Kidney epithelial cell (primary cell): ENCODE measurements around the gene RPS27L. TPM values are rescaled to one million over a fixed set of nuclear protein-coding genes. Genes with fewer than 3 reads are reported as not detected.
A peak's percentile ranks its signal among the peaks of the same experiment; 100 is the strongest.

Experiments used
- DNase-seq: peaks from one replicate; pipeline ENCODE4 v3.0.0-alpha.2; 2010; ENCODE audit warnings: low read depth
- H3K27me3 ChIP-seq: 2 replicates; pipeline ENCODE4 v1.6.0; 2011; ENCODE audit warnings: low read length; ENCODE audit not compliant: control insufficient read depth, insufficient read depth
- H3K36me3 ChIP-seq: 2 replicates; pipeline ENCODE4 v1.5.1; 2011; ENCODE audit warnings: low read length; ENCODE audit not compliant: control insufficient read depth, insufficient read depth
- H3K4me3 ChIP-seq: 2 replicates; pipeline ENCODE4 v1.5.1; 2011; ENCODE audit warnings: low read depth, mild to moderate bottlenecking, control low read depth, low read length
- total RNA-seq: library from RNA; depleted of rRNA; stranded (reverse); fragments of >200 nt; gene quantifications from 2 replicates; pipeline ENCODE4 v1.2.3, GENCODE V29; 2015
- TF ChIP-seq, protein P1 (sequence below): IDR thresholded peaks from 2 replicates; pipeline ENCODE4 v1.5.1; 2011; ENCODE audit warnings: mild to moderate bottlenecking, moderate library complexity, low read length, control low read depth, inconsistent platforms; ENCODE audit not compliant: insufficient read depth, poor library complexity, severe bottlenecking

Gene RPS27L
- total RNA-seq, 1 donor from 2014 or later, result 150 TPM

DNA sequence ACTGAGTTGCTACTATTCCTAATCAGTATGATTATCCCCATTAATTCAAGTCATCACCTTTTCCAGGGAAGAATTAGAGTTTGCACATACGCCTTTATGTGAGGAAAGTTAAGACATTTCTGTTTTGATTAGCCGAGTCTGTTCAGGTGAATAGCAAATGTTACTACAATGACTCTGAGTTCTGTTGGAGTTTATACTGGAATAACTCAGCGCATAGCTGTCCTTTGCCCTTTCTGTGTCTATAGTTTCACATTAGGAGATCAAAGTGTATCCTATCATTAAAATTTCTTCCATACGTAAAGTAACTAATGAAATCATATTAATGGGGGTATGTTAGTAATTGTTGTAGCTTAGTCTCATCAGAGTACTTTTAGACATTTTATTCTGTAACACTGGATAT lies 37.0 kb upstream of the RPS27L start:
- Histone ChIP-seq H3K27me3 (no peaks in the 10 kb centered on the region), H3K4me3 (no peak overlapping the region), H3K36me3 (no peaks in the 10 kb centered on the region)
- no peak for DNase-seq
- TF ChIP-seq, protein P1, sequence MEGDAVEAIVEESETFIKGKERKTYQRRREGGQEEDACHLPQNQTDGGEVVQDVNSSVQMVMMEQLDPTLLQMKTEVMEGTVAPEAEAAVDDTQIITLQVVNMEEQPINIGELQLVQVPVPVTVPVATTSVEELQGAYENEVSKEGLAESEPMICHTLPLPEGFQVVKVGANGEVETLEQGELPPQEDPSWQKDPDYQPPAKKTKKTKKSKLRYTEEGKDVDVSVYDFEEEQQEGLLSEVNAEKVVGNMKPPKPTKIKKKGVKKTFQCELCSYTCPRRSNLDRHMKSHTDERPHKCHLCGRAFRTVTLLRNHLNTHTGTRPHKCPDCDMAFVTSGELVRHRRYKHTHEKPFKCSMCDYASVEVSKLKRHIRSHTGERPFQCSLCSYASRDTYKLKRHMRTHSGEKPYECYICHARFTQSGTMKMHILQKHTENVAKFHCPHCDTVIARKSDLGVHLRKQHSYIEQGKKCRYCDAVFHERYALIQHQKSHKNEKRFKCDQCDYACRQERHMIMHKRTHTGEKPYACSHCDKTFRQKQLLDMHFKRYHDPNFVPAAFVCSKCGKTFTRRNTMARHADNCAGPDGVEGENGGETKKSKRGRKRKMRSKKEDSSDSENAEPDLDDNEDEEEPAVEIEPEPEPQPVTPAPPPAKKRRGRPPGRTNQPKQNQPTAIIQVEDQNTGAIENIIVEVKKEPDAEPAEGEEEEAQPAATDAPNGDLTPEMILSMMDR, result no peak

DNA sequence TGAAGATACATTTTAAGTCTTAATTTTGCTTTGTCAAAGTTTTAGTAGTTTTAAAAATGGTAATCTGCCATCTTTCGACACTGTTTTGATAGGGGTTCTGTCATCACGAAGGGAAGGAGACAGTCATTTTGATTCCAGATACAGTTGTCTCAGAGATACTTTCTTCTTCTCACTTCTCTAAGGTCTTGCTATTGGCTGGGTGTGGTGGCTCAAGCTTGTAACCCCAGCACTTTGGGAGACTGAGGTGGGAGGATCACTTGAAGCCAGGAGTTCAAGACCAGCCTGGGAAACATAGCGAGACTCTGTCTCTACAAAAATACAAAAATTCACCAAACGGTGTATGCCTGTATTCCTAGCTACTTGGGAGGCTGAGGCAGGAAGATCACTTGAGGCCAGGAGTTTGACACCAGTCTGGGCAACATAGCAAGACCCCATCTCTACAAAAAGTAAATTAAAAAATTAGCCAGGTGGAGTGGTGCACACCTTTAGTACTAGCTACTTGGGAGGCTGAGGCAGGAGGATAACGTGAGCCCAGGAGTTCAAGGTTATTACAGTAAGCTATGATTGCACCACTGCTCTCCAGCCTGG lies 35.4 kb upstream of the RPS27L start:
- Histone ChIP-seq H3K4me3 (no peak overlapping the region), H3K27me3 (no peaks in the 10 kb centered on the region), H3K36me3 (no peaks in the 10 kb centered on the region)
- TF ChIP-seq, protein P1, result no peak
- DNase-seq, result no peak

DNA sequence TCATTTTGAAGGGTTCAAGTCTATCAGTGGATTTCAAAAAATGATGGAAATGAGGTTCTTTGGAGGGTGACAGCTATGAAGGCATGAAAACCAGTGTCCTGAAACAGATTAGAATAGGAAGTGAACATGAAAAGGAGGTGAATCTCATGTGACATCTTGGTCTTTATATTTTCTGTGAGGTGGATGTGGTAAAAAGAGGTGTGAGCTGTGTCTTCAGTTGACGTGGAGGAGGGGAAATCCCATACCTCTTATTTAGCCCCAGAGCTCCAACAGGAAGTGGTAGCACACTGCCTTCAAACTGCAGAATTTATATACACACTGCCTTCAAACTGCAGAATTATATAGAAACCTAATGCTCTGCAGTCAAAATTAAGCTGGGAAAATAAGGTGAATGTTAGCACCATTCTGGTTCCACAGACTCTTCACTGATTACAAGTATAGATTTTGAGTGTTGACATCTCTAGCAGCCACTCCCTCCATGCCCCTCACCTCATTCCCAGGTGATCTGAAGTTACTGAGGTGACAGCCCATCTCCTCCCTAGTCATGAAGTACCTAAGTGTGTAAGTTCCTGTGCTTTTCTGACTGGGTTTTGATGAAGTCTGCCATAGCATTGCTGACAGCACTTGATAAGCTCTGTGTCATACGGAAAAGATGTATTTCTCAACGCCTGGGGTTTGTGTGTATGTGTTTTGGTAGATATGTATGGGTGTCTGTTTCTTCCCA lies 34.8 kb upstream of the RPS27L start:
- TF ChIP-seq, protein P1, result no peak
- no peak for DNase-seq
- H3K4me3 ChIP-seq, result no peak overlapping the region
- no peaks in the 10 kb centered on the region for H3K27me3 ChIP-seq
- H3K36me3 ChIP-seq, result no peaks in the 10 kb centered on the region

DNA sequence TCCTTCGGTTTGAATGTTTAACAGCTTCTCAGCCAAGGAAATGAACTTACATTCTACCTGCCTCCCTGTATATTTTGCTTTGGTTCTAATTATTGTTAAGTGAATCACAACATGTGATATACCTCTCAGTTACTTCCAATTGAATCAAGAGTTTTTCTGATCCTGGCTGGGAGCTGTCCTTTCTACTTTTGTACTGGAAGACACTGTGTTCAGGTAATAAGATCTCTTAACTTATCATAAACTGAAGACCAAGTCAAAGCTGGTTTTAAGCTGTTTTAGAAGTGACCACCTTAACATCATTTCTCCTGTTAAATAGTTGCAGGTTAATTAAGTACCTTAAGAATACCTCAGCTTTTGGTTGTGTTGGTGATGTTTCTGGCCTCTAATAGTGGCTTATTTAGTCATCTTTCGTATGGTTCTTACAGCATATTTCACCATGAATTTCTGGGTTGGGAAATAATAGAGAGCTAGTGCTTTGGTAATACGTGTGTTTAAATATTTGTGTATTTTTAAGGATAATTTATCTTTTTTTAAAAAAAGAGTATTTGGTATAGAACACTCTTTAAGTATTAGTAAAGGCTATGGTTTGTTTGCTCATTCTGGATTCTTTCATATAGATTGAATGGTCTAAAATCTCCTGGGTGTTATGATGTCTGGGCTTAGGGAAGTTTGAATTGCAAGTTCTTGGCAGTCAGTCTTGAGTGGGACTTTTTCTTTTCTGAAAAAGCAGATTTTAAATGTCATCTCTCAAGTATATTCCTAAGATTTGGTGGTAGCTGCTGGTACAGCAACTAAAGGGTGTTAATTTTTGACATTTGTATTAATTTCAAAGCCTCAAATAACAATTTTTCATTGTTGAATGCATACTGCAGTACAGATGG lies 33.7 kb upstream of the RPS27L start:
- TF ChIP-seq, protein P1, result no peak
- H3K36me3 ChIP-seq, result no peaks in the 10 kb centered on the region
- DNase-seq, result no peak
- peak overlapping the region; percentile 90 for H3K4me3 ChIP-seq
- no peaks in the 10 kb centered on the region for H3K27me3 ChIP-seq

DNA sequence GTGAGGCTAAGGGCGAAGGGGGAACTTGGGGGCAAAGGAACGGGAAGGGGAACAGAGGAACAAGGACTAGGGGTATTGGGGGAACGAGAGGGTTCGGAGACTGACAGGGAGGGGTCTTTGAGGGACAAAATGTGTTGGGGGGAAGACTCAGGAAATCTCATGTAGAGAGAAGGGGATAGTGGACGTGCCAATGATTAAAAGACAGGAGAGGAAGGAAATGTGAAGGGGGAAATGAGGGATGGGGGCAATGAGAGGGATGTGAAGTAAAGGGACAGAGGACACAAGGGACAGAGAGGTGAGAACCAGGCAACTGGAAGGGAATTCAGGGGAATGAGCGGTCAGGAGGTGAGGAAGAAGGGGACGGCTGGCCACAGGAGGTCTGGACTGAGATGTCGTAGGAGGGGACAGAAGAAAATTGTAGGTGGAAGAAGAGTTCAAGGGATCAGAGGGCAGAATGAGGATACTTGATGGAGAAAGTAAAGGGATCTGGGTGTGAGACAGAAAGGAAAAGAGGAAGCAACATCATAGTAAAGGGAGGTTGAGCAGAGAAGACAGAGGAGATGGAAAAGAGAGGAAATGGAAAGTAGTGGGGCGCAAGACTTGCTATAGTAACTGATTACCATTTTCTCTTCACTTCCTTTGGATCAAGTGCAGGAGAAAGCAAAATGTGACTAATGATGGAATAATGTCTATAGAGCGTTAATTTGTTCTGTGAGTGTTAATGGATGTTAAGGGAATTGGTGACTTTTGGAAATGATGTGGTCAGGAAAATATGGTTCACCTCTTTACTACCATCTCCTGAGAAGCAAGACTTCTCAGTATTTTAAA lies 32.9 kb upstream of the RPS27L start:
- TF ChIP-seq, protein P1, result no peak
- no peak for DNase-seq
- H3K36me3 ChIP-seq, result no peaks in the 10 kb centered on the region
- H3K4me3 ChIP-seq, result peak overlapping the region; percentile 90
- no peaks in the 10 kb centered on the region for H3K27me3 ChIP-seq
